ENCODE data around the gene SHISA4. TPM values are rescaled to one million over a fixed set of nuclear protein-coding genes. Genes with fewer than 3 reads are reported as not detected.

SHISA4 gene
- total and polyA plus RNA-seq, 5 experiments from 2014 or later, result 0.77 to 0.96 TPM; not detected in 3

DNA sequence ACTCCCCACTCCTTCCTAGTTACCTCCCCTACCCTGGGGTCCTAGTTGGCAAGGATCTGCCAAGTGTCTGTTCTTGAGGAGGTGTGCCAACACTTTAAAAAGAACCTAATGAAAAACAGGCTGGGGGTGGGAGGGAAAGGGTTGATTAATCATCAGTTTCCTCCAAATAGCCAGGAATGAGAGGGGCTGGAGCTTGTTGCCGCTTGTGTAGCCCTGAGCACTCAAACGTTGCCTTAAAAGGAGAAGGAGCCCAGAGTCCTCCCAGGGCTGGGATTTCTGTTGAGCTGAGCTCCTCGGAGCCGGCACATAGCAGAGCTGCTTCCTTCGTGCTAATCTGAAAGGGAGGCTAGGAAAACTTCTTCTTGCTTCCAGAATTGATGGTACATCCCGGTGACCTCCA, 15.9 kb downstream of the SHISA4 start:
- DNase-seq (no peak), ATAC-seq (no peak)
- Mint-ChIP-seq H3K27ac (peak overlapping the region in 2 of 10 donors; percentile 29 to 36), H3K27me3 (peaks cover 0 to 6% (median 3%) of the 10 kb centered on the region in 5 donors), H3K36me3 (no peaks in the 10 kb centered on the region), H3K4me1 (no peaks in the 10 kb centered on the region), H3K4me3 (no peak overlapping the region), H3K9me3 (no peaks in the 10 kb centered on the region)
- POLR2A ChIA-PET, result no interaction called here

DNA sequence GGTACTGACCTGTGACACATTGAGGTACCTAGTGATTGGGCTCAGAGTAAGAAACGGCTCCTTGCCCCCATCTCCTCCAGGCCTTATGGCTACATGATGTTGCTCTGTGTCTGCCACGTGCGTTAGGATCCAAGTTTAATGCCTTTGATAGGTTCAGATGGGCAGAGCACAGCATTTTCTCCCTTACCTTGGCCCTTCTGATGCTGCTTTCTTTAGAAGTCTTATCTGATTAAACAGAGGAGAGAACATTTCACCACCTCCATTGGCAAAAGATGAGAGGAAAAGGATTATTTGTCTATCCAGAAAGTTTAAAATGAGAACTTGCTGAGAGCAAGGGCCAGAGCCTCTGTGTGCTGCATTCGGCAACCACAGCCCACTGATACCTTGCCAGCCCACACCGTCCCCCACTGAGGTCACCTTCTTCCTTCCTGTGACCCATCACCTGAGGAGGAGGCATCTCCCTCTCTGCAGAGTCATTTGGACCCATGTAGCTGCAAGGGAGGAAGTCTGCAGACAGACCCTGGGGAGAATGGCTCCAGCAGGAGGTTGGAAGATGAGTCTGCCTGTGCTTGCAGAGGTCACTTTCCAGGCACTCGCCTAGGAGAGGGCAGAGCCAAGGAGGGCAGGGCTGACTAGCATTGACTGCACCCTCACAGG, 16.7 kb downstream of the SHISA4 start:
- DNase-seq (no peak), ATAC-seq (no peak)
- Mint-ChIP-seq H3K27ac (no peak overlapping the region), H3K27me3 (peaks cover 0 to 6% (median under 1%) of the 10 kb centered on the region in 5 donors), H3K36me3 (no peaks in the 10 kb centered on the region), H3K4me3 (no peak overlapping the region), H3K4me1 (no peaks in the 10 kb centered on the region), H3K9me3 (no peaks in the 10 kb centered on the region)
- POLR2A ChIA-PET, result no interaction called here

DNA sequence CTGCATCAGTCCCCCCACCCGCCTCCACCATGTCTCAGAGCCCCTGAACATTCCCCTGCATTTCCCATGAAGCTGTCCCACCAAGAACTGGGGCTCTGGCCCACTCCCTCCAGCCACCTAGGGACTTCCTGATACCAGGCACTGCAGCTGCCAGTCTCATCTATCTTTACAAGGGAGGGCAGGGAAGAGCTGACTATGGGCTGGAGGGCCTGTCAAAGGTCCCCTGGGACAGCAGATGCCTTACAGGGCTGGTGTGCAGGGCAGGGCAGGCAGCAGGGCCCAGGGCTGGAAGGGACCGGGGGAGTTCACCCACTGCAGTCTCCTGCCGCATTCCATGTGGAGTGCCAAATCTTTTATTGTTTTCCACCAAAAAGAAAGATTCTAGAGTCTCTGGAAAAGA, 17.6 kb downstream of the SHISA4 start:
- Mint-ChIP-seq H3K9me3 (no peaks in the 10 kb centered on the region), H3K4me1 (no peaks in the 10 kb centered on the region), H3K36me3 (no peaks in the 10 kb centered on the region), H3K27me3 (peaks cover 0 to 6% (median 0%) of the 10 kb centered on the region in 5 donors), H3K4me3 (no peak overlapping the region), H3K27ac (no peak overlapping the region)
- DNase-seq, result no peak
- POLR2A ChIA-PET, result no interaction called here
- no peak for ATAC-seq

DNA sequence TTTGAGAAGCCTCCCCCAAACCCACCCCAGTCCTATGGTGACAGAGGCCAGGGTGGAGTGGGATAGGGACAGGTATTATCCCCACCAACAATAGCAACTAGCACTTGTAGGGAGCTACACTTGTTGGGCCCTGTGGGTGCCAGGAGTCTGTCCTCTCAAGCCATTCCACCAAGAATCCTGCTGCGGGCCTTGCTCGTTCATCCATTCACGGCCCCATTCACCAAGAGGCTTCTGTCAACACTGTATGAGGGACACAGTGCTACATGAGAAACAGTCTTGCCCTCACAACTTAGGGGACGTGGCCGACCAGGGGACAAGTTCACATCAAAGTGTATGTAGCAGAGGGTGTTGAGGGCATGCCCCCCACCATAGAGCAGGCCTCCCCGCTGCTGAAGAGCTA, 18.9 kb downstream of the SHISA4 start:
- no peak for ATAC-seq
- H3K9me3 Mint-ChIP-seq, result no peaks in the 10 kb centered on the region

DNA sequence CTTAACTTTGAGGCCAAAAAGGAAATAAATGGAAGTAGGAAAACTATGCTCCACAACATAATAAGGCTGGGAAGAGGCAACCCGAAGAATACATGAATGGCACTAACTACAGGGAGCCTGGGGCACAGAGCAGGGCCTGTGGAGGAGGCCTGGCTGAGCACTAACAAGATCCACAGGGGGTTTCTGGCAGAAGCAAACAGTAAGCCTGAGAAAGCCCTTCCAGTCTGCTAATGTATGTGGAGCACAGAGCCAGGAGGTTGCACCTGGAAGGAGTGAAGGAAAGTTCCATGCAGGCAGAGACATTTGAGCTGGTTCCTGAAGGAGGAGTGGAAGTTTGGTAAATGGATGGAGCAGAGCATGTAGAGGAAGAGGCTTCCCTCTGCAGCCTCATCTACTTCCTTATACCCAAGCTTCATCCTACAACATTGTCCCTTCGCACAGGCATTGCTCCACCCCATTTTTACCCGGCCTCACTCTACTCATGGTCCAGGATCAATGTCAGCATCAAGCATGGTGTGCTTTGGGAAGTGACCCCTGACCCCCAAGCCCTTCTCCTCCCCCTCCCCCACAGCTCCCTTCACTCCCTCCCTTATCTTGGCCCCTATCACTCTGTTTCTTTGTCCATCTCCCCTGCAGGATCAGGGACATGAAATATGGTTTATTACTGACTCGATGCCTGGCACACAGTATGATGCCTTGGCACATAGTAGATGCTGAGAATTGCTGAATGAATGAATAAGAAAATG, 23.3 kb downstream of the SHISA4 start:
- Mint-ChIP-seq H3K4me3 (no peak overlapping the region), H3K27me3 (peaks cover 0 to 20% (median 17%) of the 10 kb centered on the region in 5 donors)
- POLR2A ChIA-PET, result no interaction called here

More for the DNA sequence above, 18.9 kb downstream of the SHISA4 start:
- Mint-ChIP-seq H3K27ac (no peak overlapping the region), H3K4me3 (no peak overlapping the region), H3K4me1 (no peaks in the 10 kb centered on the region), H3K27me3 (peaks cover 0 to 6% (median 0%) of the 10 kb centered on the region in 5 donors), H3K36me3 (no peaks in the 10 kb centered on the region)
- POLR2A ChIA-PET, result no interaction called here
- no peak for DNase-seq

DNA sequence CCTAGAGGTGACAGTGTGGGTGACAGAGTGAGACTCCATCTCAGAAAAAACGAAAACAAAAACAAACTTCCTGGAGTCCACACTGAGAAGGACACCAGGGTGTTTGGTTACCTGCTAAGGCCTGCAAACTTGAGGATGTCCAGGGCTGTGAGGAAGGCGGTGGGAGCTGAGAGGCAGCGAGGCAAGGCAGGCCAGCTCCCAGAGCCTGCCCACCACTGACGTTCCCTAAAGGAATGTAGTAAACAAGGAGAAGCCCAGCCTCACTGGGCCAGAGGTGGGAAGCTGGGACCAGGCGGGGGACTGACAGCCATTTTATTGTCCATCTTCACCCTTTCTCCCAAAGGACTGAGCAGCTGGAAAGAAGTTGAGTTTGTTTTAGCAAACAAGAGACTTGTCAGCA, 24.1 kb downstream of the SHISA4 start:
- H3K27me3 Mint-ChIP-seq, result peaks cover 0 to 20% (median 17%) of the 10 kb centered on the region in 5 donors
- no peak for DNase-seq
- peaks cover 0 to 2% (median 0%) of the 10 kb centered on the region in 4 donors for H3K4me1 Mint-ChIP-seq
- H3K36me3 Mint-ChIP-seq, result no peaks in the 10 kb centered on the region
- H3K9me3 Mint-ChIP-seq, result no peaks in the 10 kb centered on the region
- ATAC-seq, result no peak
- no peak overlapping the region for H3K27ac Mint-ChIP-seq
- POLR2A ChIA-PET, result no interaction called here
- no peak overlapping the region for H3K4me3 Mint-ChIP-seq

More for the DNA sequence above, 23.3 kb downstream of the SHISA4 start:
- H3K36me3 Mint-ChIP-seq, result no peaks in the 10 kb centered on the region
- peaks cover 0 to 2% (median 0%) of the 10 kb centered on the region in 4 donors for H3K4me1 Mint-ChIP-seq
- no peaks in the 10 kb centered on the region for H3K9me3 Mint-ChIP-seq
- ATAC-seq (no peak), DNase-seq (no peak)
- no peak overlapping the region for H3K27ac Mint-ChIP-seq

DNA sequence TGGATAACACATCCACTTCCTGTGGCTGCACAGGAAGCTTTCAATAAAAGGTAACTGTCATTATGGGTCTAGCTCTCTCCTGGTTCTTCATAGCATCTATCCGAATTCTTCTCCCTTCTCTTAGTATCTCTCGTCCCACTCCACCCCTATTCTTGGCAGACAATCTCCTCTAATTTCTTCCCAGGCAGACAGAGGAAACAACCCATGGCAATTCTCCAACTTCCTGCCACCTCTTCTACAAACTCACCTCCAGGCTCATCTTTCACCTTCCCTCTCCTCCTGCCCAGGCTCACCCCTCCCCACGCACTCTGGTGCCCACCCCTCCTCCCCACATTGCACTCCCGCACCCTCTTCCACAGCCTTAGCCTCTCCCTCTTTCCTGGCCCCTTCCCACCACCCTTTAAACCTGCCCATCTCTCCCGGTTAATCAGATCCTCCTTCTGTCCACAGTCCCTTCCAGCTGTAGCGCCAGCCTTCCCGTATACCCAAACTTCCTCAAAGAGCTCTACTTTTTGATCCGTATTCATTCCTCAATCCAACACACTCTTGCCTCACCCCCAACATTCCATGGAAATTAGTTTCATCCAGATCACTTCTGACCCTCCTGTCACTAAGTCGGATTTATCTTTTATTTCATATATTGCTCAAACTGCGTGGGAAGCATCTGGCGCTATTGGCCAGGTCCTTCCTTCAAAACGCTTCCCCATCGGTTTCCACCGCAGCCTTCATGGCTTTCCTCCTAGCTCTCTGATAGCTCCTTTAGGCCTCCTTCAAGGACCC, 25.9 kb downstream of the SHISA4 start:
- H3K4me1 Mint-ChIP-seq, result peaks cover 0 to 2% (median 0%) of the 10 kb centered on the region in 4 donors
- ATAC-seq (no peak), DNase-seq (no peak)
- H3K27ac Mint-ChIP-seq, result no peak overlapping the region
- H3K9me3 Mint-ChIP-seq, result no peaks in the 10 kb centered on the region
- no peak overlapping the region for H3K4me3 Mint-ChIP-seq
- H3K27me3 Mint-ChIP-seq, result peaks cover 2 to 20% (median 16%) of the 10 kb centered on the region in 5 donors
- no peaks in the 10 kb centered on the region for H3K36me3 Mint-ChIP-seq
- POLR2A ChIA-PET, result no interaction called here

DNA sequence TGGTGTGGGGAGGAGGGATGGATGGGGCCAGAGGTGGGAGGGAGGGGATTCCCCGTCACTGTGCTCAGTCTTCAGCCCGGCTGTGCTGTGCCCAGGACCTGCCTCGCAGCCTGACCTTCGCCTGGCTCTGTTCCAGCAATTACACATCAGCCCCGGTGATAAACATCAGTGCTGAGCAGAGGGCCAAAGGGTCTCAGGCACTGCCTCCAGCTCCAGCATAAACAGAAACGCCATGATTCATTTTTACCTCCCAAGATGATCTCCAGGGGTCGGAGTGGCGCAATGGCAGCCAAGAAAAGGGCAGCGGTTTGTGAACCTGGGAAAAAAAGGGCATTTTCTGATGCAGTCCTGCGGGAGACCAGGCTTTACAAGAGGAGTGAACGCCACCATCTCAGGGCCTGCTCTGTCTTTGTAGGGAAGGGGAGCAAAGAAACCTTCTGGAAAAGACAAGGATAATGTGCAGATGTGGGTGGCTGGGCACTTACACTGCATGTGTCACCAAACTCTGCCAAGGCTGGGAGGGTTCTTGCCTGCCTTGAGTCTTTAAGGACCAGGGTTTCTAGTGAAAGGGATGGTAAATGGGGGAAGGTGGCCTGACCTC, 28.1 kb downstream of the SHISA4 start:
- H3K4me3 Mint-ChIP-seq, result no peak overlapping the region
- no peaks in the 10 kb centered on the region for H3K9me3 Mint-ChIP-seq
- DNase-seq (no peak), ATAC-seq (peak in 1 of 2 donors; percentile 42)
- no peak overlapping the region for H3K27ac Mint-ChIP-seq
- POLR2A ChIA-PET, result no interaction called here
- H3K27me3 Mint-ChIP-seq, result peaks cover 4 to 22% (median 17%) of the 10 kb centered on the region in 5 donors
- H3K4me1 Mint-ChIP-seq, result peaks cover 0 to 2% (median 0%) of the 10 kb centered on the region in 4 donors
- no peaks in the 10 kb centered on the region for H3K36me3 Mint-ChIP-seq

DNA sequence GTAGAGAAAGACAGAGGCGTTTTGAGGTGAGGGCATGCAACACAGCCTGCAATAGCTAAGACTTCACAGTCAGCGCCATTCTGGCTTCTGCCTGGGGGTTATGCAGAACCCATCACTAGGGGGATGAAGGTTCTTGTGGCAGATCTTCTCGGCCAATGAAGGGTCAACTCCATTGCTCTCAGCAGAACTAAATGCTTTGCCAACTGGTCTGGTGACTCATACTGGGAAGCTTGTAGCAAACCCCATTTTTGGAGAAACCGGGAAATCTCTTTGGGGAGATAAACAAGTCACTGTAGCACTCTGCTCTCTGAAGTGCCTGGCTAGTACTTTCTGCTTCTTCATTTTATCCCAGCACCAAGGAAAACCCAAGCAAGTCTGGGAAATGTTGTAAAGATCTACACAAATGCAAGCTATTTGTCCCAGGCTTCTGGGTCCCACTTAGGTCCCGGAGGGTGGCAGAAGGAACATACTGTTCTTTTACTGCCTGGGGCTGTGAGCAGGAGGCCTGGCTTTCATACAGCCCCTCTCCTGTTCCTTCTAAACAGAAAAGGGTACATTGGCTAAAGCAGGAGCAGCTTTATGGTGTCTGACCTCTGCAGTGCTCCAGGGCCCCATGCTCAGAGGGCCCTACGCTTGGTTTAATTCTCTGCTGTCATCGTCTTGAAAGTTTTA, 28.8 kb downstream of the SHISA4 start:
- DNase-seq (no peak), ATAC-seq (no peak)
- Mint-ChIP-seq H3K27me3 (peaks cover 6 to 22% (median 20%) of the 10 kb centered on the region in 5 donors), H3K36me3 (no peaks in the 10 kb centered on the region), H3K27ac (peak overlapping the region in 1 of 10 donors; percentile 23), H3K9me3 (no peaks in the 10 kb centered on the region), H3K4me1 (peaks cover 0 to 2% (median 0%) of the 10 kb centered on the region in 4 donors), H3K4me3 (no peak overlapping the region)
- POLR2A ChIA-PET, result no interaction called here

DNA sequence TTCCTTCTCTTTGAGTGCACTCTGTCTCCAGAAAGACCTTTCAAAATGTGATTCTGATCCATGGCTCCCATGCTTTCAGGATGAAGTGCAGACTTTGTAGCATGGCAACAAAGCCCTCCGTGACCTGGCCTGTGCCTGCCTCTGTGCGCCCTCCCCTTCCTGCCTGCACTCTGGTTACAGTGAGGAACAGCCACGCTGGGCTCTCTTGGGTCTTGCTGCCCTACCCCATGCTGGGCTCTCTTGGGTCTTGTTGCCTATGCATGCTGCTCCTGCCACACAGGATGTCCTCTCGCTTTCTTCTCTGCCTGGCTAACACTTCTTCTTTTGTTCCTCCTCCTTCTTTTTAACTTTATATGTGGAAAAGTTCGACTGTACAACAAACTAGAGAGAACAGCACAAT, 29.6 kb downstream of the SHISA4 start:
- Mint-ChIP-seq H3K4me1 (peaks cover 0 to 2% (median 0%) of the 10 kb centered on the region in 4 donors), H3K27ac (peak overlapping the region in 1 of 10 donors; percentile 29), H3K36me3 (no peaks in the 10 kb centered on the region), H3K9me3 (no peaks in the 10 kb centered on the region), H3K4me3 (no peak overlapping the region), H3K27me3 (peaks cover 6 to 22% (median 21%) of the 10 kb centered on the region in 5 donors)
- DNase-seq, result no peak
- POLR2A ChIA-PET, result no interaction called here
- no peak for ATAC-seq

DNA sequence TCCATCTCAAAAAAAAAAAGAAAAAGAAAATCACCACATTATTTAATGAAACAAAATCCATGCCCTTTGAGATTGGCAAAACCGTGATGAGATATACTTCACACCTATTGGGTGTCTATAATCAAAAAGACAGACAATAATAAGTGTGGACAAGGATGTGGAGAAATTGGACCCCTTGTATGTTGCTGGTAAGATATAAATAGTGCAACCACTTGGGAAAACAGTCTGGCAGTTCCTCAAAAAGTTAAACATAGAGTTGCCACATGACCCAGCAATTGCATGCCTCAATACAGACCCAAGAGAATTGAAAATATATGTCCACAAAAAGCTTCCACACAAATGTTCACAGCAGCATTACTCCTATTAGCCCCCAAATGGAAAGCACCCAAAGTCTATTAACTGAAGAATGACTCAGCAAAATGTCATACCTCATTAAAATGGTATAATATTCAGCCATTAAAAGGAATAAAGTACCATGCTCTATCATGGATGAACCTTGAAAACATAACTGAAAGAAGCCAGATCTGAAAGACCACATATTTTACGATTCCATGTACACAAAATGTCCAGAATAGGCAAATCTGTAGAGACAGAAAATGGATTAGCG, 33.4 kb downstream of the SHISA4 start:
- no peak for ATAC-seq
- H3K4me1 Mint-ChIP-seq, result peaks cover 0 to 2% (median 0%) of the 10 kb centered on the region in 4 donors
- no peaks in the 10 kb centered on the region for H3K36me3 Mint-ChIP-seq
- H3K9me3 Mint-ChIP-seq, result no peaks in the 10 kb centered on the region
- peaks cover 7 to 21% (median 10%) of the 10 kb centered on the region in 5 donors for H3K27me3 Mint-ChIP-seq
- POLR2A ChIA-PET, result no interaction called here
- no peak for DNase-seq
- H3K4me3 Mint-ChIP-seq, result no peak overlapping the region
- H3K27ac Mint-ChIP-seq, result no peak overlapping the region

DNA sequence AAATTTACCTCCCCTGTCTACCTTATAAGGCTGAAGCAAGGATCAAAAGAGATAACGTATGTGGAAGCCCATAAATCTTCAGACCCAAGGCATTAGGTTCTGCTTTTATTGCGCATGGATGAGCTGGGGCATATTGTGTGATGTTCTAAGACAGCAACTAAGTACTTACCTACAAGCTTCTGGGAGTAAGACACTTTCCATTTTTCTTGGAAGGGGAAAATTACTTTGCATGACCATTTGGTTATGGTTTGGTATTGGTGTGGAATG, 36.5 kb downstream of the SHISA4 start:
- Mint-ChIP-seq H3K4me3 (no peak overlapping the region), H3K36me3 (no peaks in the 10 kb centered on the region), H3K27ac (no peak overlapping the region), H3K27me3 (peaks cover 7 to 21% (median 10%) of the 10 kb centered on the region in 5 donors), H3K4me1 (peaks cover 0 to 2% (median 0%) of the 10 kb centered on the region in 4 donors), H3K9me3 (no peaks in the 10 kb centered on the region)
- ATAC-seq (no peak), DNase-seq (no peak)
- POLR2A ChIA-PET, result no interaction called here
